HCT116 (cell line): ENCODE measurements around the gene MAPK8IP3. TPM values are rescaled to one million over a fixed set of nuclear protein-coding genes. Genes with fewer than 3 reads are reported as not detected.

ENCODE experiments used
- ATAC-seq: fragments of 200-7000 bp; cut with Tn5 transposase; 2 replicates; pipeline ENCODE4 v1.9.1; 2020; ENCODE audit warnings: mild to moderate bottlenecking, moderate library complexity
- BruUV-seq: library from RNA; stranded (reverse); fragments of 400-500 nt; replicated peaks from 2 replicates; lab custom pipeline; 2021; lab: Mats Ljungman, UMichigan
- CTCF ChIA-PET: fragments of 300-600 bp; sonication (Branson Sonifier 250); formaldehyde crosslinking; loops from one replicate; lab custom pipeline; 2021; ENCODE audit warnings: antibody characterized with exemption; lab: Charles Lee
- POLR2A ChIA-PET: fragments of 300-600, 350-600 bp; sonication (Branson Sonifier 250); formaldehyde crosslinking; loops from one replicate; lab custom pipeline; 2021; ENCODE audit warnings: antibody characterized with exemption; lab: Charles Lee
- RAD21 ChIA-PET, 2 experiments: fragments of 300-600 bp; sonication (Branson Sonifier 250); formaldehyde crosslinking; loops; one replicate each; lab custom pipeline; 2023; ENCODE audit warnings: low total read pairs in 2 of 2; ENCODE audit not compliant: uncharacterized antibody in 2 of 2, unreplicated experiment in 2 of 2, low non-redundant PET in 1 of 2; lab: Charles Lee
- DNase-seq: peaks from one replicate; pipeline ENCODE4 v3.0.0-alpha.2; 2010; ENCODE audit warnings: low read depth, low spot score
- H2AFZ ChIP-seq: fragments of 200-600 bp; shearing (Covaris generic), sonication (generic); 2 replicates; pipeline ENCODE4 v1.6.1; 2017; ENCODE audit warnings: low read depth, mixed run types, mixed read lengths, antibody characterized with exemption, low read length; ENCODE audit not compliant: poor library complexity, severe bottlenecking
- H3K27ac ChIP-seq: 2 replicates; pipeline ENCODE4 v1.5.1; 2012; ENCODE audit warnings: low read depth, low read length
- H3K27me3 ChIP-seq: fragments of 200-600 bp; sonication (generic); 2 replicates; pipeline ENCODE4 v1.6.1; 2016; ENCODE audit warnings: mixed run types, low read length, mixed read lengths; ENCODE audit not compliant: insufficient read depth
- H3K36me3 ChIP-seq, 2 experiments: fragments of 200-500 bp in 1 of 2; fragments of 200-600 bp in 1 of 2; sonication (Bioruptor generic) in 1 of 2; sonication (generic) in 1 of 2; 2 replicates each; pipeline versions ENCODE4 v1.5.1 to v1.6.1; 2014 to 2016; ENCODE audit warnings: low read length in 2 of 2, inconsistent platforms in 1 of 2, mixed read lengths in 1 of 2, mixed run types in 1 of 2; ENCODE audit not compliant: insufficient read depth in 2 of 2, control insufficient read depth in 1 of 2
- H3K4me1 ChIP-seq, 2 experiments: fragments of 200-600 bp in 1 of 2; sonication (generic) in 1 of 2; 2 replicates each; pipeline versions ENCODE4 v1.5.1 to v1.6.1; 2012 to 2017; ENCODE audit warnings: low read length in 2 of 2, inconsistent platforms in 1 of 2, mild to moderate bottlenecking in 1 of 2, mixed read lengths in 1 of 2, mixed run types in 1 of 2, moderate library complexity in 1 of 2; ENCODE audit not compliant: insufficient read depth in 2 of 2, control insufficient read depth in 1 of 2
- H3K4me2 ChIP-seq: fragments of 200-600 bp; sonication (generic); 2 replicates; pipeline ENCODE4 v1.6.1; 2017; ENCODE audit warnings: mixed run types, low read length, mixed read lengths
- H3K4me3 ChIP-seq, 2 experiments: fragments of 200-600 bp in 1 of 2; sonication (generic) in 1 of 2; replicated peaks in 1 of 2; 2 replicates each; pipeline ENCODE4 v1.5.1; 2011 to 2016; ENCODE audit warnings: low read length in 2 of 2, control low read depth in 1 of 2, low read depth in 1 of 2, mild to moderate bottlenecking in 1 of 2, mixed read lengths in 1 of 2, mixed run types in 1 of 2
- H3K79me2 ChIP-seq: fragments of 200-600 bp; sonication (generic); 2 replicates; pipeline ENCODE4 v1.6.1; 2017; ENCODE audit warnings: mild to moderate bottlenecking, mixed run types, low read length, moderate library complexity, mixed read lengths; ENCODE audit not compliant: insufficient read depth
- H3K9ac ChIP-seq: fragments of 200-600 bp; sonication (generic); 2 replicates; pipeline ENCODE4 v1.6.1; 2016; ENCODE audit warnings: low read length, mixed read lengths
- H3K9me2 ChIP-seq: fragments of 200-600 bp; sonication (generic), shearing (Covaris generic); 2 replicates; pipeline ENCODE4 v1.6.1; 2017; ENCODE audit warnings: mixed run types, mild to moderate bottlenecking, moderate library complexity; ENCODE audit not compliant: insufficient read depth
- H3K9me3 ChIP-seq, 2 experiments: fragments of 200-500 bp in 1 of 2; fragments of 200-600 bp in 1 of 2; sonication (Bioruptor generic) in 1 of 2; sonication (generic) in 1 of 2; 2 replicates each; pipeline ENCODE4 v1.6.1; 2014 to 2017; ENCODE audit warnings: low read length in 2 of 2, mixed read lengths in 2 of 2, inconsistent platforms in 1 of 2, low read depth in 1 of 2, mild to moderate bottlenecking in 1 of 2, mixed run types in 1 of 2, moderate library complexity in 1 of 2; ENCODE audit not compliant: control insufficient read depth in 1 of 2, insufficient read depth in 1 of 2
- H4K20me1 ChIP-seq: fragments of 200-600 bp; sonication (generic), shearing (Covaris generic); 2 replicates; pipeline ENCODE4 v1.6.1; 2017; ENCODE audit warnings: mixed run types, mild to moderate bottlenecking, moderate library complexity; ENCODE audit not compliant: insufficient read depth
- ATF3 ChIP-seq: IDR thresholded peaks from 2 replicates; pipeline ENCODE4 v1.6.1; 2012
- CBX3 ChIP-seq: IDR thresholded peaks from 2 replicates; pipeline ENCODE4 v1.6.1; 2012; ENCODE audit warnings: low read depth
- CEBPB ChIP-seq: IDR thresholded peaks from 2 replicates; pipeline ENCODE4 v1.6.1; 2012; ENCODE audit warnings: low read depth
- CTCF ChIP-seq, 3 experiments: fragments of 200-600 bp in 1 of 3; sonication (generic) in 1 of 3; IDR thresholded peaks in 2 of 3; conservative IDR thresholded peaks in 1 of 3; 2 replicates each; pipeline ENCODE4 v1.5.1; 2012 to 2017; ENCODE audit warnings: low read depth in 2 of 3, low read length in 2 of 3, antibody characterized with exemption in 1 of 3, borderline replicate concordance in 1 of 3, control low read depth in 1 of 3, mild to moderate bottlenecking in 1 of 3, mixed read lengths in 1 of 3, mixed run types in 1 of 3, moderate library complexity in 1 of 3; ENCODE audit not compliant: insufficient read depth in 1 of 3
- EGR1 ChIP-seq: IDR thresholded peaks from 2 replicates; pipeline ENCODE4 v1.6.1; 2012; ENCODE audit warnings: low read depth
- ELF1 ChIP-seq: IDR thresholded peaks from 2 replicates; pipeline ENCODE4 v1.6.1; 2012; ENCODE audit warnings: low read depth, borderline replicate concordance
- EZH2phosphoT487 ChIP-seq: fragments of 200-600 bp; IDR thresholded peaks from 2 replicates; pipeline ENCODE4 v1.6.1; 2018; ENCODE audit warnings: antibody characterized with exemption, borderline replicate concordance
- FOSL1 ChIP-seq: IDR thresholded peaks from 2 replicates; pipeline ENCODE4 v1.6.1; 2012; ENCODE audit warnings: low read depth
- POLR2A ChIP-seq: IDR thresholded peaks from 2 replicates; pipeline ENCODE4 v1.7.0; 2011; ENCODE audit warnings: borderline replicate concordance; ENCODE audit not compliant: insufficient read depth, insufficient read length; ENCODE audit errors: extremely low read depth
- POLR2AphosphoS5 ChIP-seq: IDR thresholded peaks from 2 replicates; pipeline ENCODE4 v1.6.1; 2011; ENCODE audit warnings: mild to moderate bottlenecking, low read depth, low read length, moderate library complexity
- SRF ChIP-seq: IDR thresholded peaks from 2 replicates; pipeline ENCODE4 v1.6.1; 2012; ENCODE audit warnings: low read depth
- TCF7L2 ChIP-seq: IDR thresholded peaks from 2 replicates; pipeline ENCODE4 v1.7.0; 2011; ENCODE audit warnings: borderline replicate concordance, inconsistent platforms; ENCODE audit not compliant: insufficient read depth, insufficient read length; ENCODE audit errors: extremely low read depth
- YY1 ChIP-seq: IDR thresholded peaks from 2 replicates; pipeline ENCODE4 v1.6.1; 2011; ENCODE audit warnings: low read length, low read depth, moderate library complexity, mild to moderate bottlenecking; ENCODE audit not compliant: insufficient replicate concordance; ENCODE audit errors: extremely low read depth
- ZFX ChIP-seq: fragments of 450-650 bp; IDR thresholded peaks from 2 replicates; pipeline ENCODE4 v1.6.1; 2017
- intact Hi-C: fragments of 100-400 bp; cut with micrococcal nuclease; formaldehyde crosslinking; loops from 2 replicates; pipeline ENCODE4 v1.10.0; 2022
- total RNA-seq: library from RNA; stranded (reverse); gene quantifications from one replicate; pipeline ENCODE4 v1.2.1, GENCODE V29; 2021; ENCODE audit not compliant: unreplicated experiment
- TF ChIP-seq, protein P1 (sequence below): IDR thresholded peaks from 2 replicates; pipeline ENCODE4 v1.6.1; 2012

Gene MAPK8IP3
- total RNA-seq, 1 experiment from 2014 or later, result 75.3 TPM

- Histone ChIP-seq H3K36me3 (peaks cover 0 to 5% of the 10 kb centered on the region in 2 experiments; a peak in 3 of 4 replicates), H3K79me2 (peaks cover 33% of the 10 kb centered on the region), H3K9ac (no peak overlapping the region), H2AFZ (no peak overlapping the region), H3K4me3 (no peak overlapping the region), H3K4me2 (no peak overlapping the region), H3K9me3 (no peaks in the 10 kb centered on the region), H3K4me1 (peaks cover 0 to 22% of the 10 kb centered on the region in 2 experiments; a peak in 3 of 4 replicates), H4K20me1 (no peaks in the 10 kb centered on the region), H3K9me2 (no peaks in the 10 kb centered on the region), H3K27me3 (no peaks in the 10 kb centered on the region), H3K27ac (peak overlapping the region; percentile 34; the same call in 1 of the 2 replicates)
- BruUV-seq, result no TSS peak
- ChIA-PET RAD21 (no interaction called here), CTCF (no interaction called here), POLR2A (interaction anchor here (1.2 kb wide), 1 partner anchor 185 kb away, joined by 3 read pairs; the partner anchor contains the start of gene RPS2)
- DNase-seq (no peak), ATAC-seq (no peak)
- TF ChIP-seq POLR2A (no peak), TCF7L2 (no peak), ZFX (no peak), CBX3 (no peak), FOSL1 (no peak), CEBPB (no peak), EGR1 (no peak), POLR2AphosphoS5 (peak; percentile 34; the same call in 1 of the 2 replicates), SRF (no peak), YY1 (no peak), CTCF (IDR thresholded peaks at IDR 0.05 in 2 of 3, conservative IDR thresholded peaks at IDR 0.05 in 1 of 3; ENCODE audit: borderline replicate concordance in 1 of 3, insufficient read depth in 1 of 3, low read depth in 2 of 3, low read length in 2 of 3) (no peak), ATF3 (no peak), EZH2phosphoT487 (no peak), ELF1 (no peak)
- TF ChIP-seq, protein P1, sequence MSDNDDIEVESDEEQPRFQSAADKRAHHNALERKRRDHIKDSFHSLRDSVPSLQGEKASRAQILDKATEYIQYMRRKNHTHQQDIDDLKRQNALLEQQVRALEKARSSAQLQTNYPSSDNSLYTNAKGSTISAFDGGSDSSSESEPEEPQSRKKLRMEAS, result 0 out of 2 replicates have a peak, but pooled peaks have one; percentile 15
- intact Hi-C loops, result no loop called here
Measured at GRCh38 chr16:1779741-1780676, 74.0 kb downstream of the MAPK8IP3 start.
